Tongue (tissue), 2 donors: ENCODE measurements around the gene OBSCN. TPM values are rescaled to one million over a fixed set of nuclear protein-coding genes. Genes with fewer than 3 reads are reported as not detected.

Source experiments
- DNase-seq: peaks from one replicate; pipeline ENCODE4 v3.0.0-alpha.2; 2015
- total RNA-seq: library from RNA; depleted of rRNA; stranded (reverse); fragments of >200 nt; gene quantifications from one replicate; pipeline ENCODE4 v1.2.3, GENCODE V29; 2014

OBSCN gene
- total RNA-seq, 1 donor from 2014 or later, result 640 TPM

GRCh38 chr1:228387321-228387720 is 179.5 kb downstream of the OBSCN start:
- no peak for DNase-seq

GRCh38 chr1:228390649-228391048 is 182.8 kb downstream of the OBSCN start:
- DNase-seq, result no peak

- DNase-seq, result no peak
These were observed 183.7 kb downstream of the OBSCN start for GRCh38 chr1:228391411-228392020.

GRCh38 chr1:228392111-228392936 is 184.5 kb downstream of the OBSCN start:
- no peak for DNase-seq

- DNase-seq, result no peak
These were observed 185.4 kb downstream of the OBSCN start for GRCh38 chr1:228393268-228393701.

GRCh38 chr1:228393811-228394570 is 186.1 kb downstream of the OBSCN start:
- DNase-seq, result no peak

- no peak for DNase-seq
These were observed 186.9 kb downstream of the OBSCN start for GRCh38 chr1:228394571-228395394.

- DNase-seq, result no peak
These were observed 189.2 kb downstream of the OBSCN start for GRCh38 chr1:228396770-228397662.

GRCh38 chr1:228397966-228398365 is 190.1 kb downstream of the OBSCN start:
- DNase-seq, result no peak

GRCh38 chr1:228398741-228399461 is 191.1 kb downstream of the OBSCN start:
- DNase-seq, result no peak

- no peak for DNase-seq
These were observed 191.8 kb downstream of the OBSCN start for GRCh38 chr1:228399531-228400236.

GRCh38 chr1:228400237-228400651 is 192.4 kb downstream of the OBSCN start:
- DNase-seq, result no peak

- no peak for DNase-seq
These were observed 193.0 kb downstream of the OBSCN start for GRCh38 chr1:228400692-228401454.

GRCh38 chr1:228401782-228402640 is 194.2 kb downstream of the OBSCN start:
- DNase-seq, result no peak

- DNase-seq, result no peak
These were observed 194.8 kb downstream of the OBSCN start for GRCh38 chr1:228402641-228403025.

- no peak for DNase-seq
These were observed 195.4 kb downstream of the OBSCN start for GRCh38 chr1:228403231-228403631.

- no peak for DNase-seq
These were observed 196.4 kb downstream of the OBSCN start for GRCh38 chr1:228404107-228404720.
